ENCODE measurements around the gene ALDOC. TPM values are rescaled to one million over a fixed set of nuclear protein-coding genes. Genes with fewer than 3 reads are reported as not detected.

Gene ALDOC
- total RNA-seq, 1 donor from 2014 or later, result 18.3 TPM

DNA sequence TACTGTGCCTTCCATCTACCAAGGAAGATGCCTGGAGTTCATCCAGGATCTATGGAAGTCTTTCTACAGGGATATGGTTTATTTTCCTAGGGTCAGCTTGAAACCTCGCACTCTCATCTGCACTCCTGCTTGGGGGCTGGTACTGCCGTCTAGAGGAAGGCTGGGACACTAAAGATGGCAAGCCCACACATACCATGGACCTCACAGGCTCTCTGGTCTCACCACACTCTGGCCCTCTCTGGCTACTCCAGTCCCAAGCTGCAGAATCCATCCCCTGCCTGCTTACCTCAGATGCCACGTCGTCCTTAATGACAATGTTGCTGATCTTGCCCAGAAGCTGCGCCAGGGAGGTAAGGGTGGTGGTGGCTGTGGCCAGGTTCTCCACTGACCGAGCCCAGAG, 22.1 kb downstream of the ALDOC start:
- TF ChIP-seq, protein P1, sequence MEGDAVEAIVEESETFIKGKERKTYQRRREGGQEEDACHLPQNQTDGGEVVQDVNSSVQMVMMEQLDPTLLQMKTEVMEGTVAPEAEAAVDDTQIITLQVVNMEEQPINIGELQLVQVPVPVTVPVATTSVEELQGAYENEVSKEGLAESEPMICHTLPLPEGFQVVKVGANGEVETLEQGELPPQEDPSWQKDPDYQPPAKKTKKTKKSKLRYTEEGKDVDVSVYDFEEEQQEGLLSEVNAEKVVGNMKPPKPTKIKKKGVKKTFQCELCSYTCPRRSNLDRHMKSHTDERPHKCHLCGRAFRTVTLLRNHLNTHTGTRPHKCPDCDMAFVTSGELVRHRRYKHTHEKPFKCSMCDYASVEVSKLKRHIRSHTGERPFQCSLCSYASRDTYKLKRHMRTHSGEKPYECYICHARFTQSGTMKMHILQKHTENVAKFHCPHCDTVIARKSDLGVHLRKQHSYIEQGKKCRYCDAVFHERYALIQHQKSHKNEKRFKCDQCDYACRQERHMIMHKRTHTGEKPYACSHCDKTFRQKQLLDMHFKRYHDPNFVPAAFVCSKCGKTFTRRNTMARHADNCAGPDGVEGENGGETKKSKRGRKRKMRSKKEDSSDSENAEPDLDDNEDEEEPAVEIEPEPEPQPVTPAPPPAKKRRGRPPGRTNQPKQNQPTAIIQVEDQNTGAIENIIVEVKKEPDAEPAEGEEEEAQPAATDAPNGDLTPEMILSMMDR (IDR thresholded peaks at IDR 0.05; ENCODE audit: unreplicated experiment), result no peak
- H3K36me3 Mint-ChIP-seq (ENCODE audit: low read depth, unreplicated experiment), result peaks cover 47% of the 10 kb centered on the region
- no peak for DNase-seq (ENCODE audit: low spot score)
- peaks cover 18% of the 10 kb centered on the region for H3K4me1 Mint-ChIP-seq (ENCODE audit: unreplicated experiment)
- H3K27me3 Mint-ChIP-seq (ENCODE audit: unreplicated experiment), result peaks cover 6% of the 10 kb centered on the region
- H3K27ac Mint-ChIP-seq (ENCODE audit: unreplicated experiment), result no peak overlapping the region
- H3K9me3 Mint-ChIP-seq (ENCODE audit: unreplicated experiment), result no peaks in the 10 kb centered on the region
- H3K4me3 Mint-ChIP-seq (ENCODE audit: unreplicated experiment), result peak overlapping the region; percentile 79

DNA sequence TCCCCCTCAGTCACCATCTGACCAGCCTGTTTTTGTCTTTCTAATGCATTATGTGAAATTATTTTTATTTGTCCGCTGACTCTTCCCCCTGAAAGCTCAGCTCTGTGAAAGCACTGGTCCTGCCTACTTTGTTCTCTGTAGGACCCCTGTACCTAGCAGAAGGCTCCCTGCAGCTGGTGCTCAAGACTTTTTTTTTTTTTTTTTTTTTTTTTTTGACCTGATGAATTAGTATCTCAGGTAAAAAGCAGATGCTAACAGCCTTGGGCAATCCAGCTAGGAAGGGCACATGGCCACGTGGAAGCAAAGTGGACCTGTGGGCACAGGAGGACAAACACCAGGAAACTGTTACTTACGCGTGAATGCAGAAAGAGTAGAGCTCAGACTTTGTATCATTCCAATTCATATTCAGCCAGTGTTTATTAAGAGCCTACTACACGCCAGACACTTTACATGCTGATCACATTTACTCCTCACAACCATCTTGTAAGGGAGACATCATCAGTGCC, 23.6 kb downstream of the ALDOC start:
- Mint-ChIP-seq H3K4me3 (ENCODE audit: unreplicated experiment) (peak overlapping the region; percentile 98), H3K4me1 (ENCODE audit: unreplicated experiment) (peaks cover 23% of the 10 kb centered on the region), H3K36me3 (ENCODE audit: low read depth, unreplicated experiment) (peaks cover 42% of the 10 kb centered on the region), H3K9me3 (ENCODE audit: unreplicated experiment) (no peaks in the 10 kb centered on the region), H3K27ac (ENCODE audit: unreplicated experiment) (peak overlapping the region; percentile 88), H3K27me3 (ENCODE audit: unreplicated experiment) (peaks cover 6% of the 10 kb centered on the region)
- TF ChIP-seq, protein P1 (IDR thresholded peaks at IDR 0.05; ENCODE audit: unreplicated experiment), result no peak
- no peak for DNase-seq (ENCODE audit: low spot score)

DNA sequence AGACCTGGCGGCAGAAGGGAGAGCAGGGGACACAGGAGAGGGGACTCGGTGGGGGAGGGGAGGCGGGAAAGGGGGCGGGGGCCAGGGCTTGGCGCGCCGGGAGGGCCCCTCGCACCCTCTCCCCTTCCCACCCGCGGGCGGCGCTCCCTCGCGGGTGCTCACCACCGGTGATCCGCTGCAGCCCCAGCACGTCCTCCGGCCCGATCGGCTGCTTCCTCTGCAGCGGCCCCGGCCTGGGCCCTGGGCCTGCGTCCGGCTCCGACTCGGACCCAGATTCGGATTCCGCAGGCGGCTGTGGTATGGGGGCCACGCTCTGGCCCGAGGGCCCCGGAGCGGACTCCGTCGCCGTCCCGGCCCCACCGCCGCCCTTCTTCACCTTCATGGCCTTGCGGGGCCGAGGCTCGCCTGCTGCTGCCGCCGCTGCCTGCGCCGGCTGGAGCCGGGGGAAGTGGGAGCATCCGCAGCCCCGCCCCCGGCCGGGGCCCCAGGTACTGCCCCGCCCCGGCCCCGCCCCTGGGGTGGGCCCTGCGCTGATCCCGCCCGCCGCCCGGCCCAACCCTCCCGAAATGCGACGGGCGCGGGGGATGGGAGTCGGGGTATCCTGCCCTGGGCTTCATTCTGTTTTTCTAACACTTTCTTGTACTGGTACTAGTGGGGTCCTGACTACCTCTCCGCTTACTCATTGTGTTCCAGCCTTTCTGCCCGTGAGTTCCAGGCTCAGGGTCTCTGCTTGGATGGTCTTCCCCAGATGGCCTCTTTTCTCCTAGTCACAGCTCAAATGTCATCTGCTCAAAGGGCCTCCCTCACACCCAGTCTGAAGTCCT, 24.3 kb downstream of the ALDOC start, which contains the start of gene UNC119:
UNC119 (minus strand) TSS at position 449 of the 824 bp plus-strand sequence; CDS start at position 382, 67 bp downstream.
- Mint-ChIP-seq H3K36me3 (ENCODE audit: low read depth, unreplicated experiment) (peaks cover 37% of the 10 kb centered on the region), H3K27me3 (ENCODE audit: unreplicated experiment) (peaks cover 6% of the 10 kb centered on the region), H3K27ac (ENCODE audit: unreplicated experiment) (peak within 1 kb of the TSS; percentile 88), H3K4me1 (ENCODE audit: unreplicated experiment) (peaks cover 23% of the 10 kb centered on the region), H3K4me3 (ENCODE audit: unreplicated experiment) (peak within 1 kb of the TSS; percentile 98), H3K9me3 (ENCODE audit: unreplicated experiment) (no peaks in the 10 kb centered on the region)
- DNase-seq (ENCODE audit: low spot score), result peak; percentile 81
- TF ChIP-seq, protein P1 (IDR thresholded peaks at IDR 0.05; ENCODE audit: unreplicated experiment), result no peak

DNA sequence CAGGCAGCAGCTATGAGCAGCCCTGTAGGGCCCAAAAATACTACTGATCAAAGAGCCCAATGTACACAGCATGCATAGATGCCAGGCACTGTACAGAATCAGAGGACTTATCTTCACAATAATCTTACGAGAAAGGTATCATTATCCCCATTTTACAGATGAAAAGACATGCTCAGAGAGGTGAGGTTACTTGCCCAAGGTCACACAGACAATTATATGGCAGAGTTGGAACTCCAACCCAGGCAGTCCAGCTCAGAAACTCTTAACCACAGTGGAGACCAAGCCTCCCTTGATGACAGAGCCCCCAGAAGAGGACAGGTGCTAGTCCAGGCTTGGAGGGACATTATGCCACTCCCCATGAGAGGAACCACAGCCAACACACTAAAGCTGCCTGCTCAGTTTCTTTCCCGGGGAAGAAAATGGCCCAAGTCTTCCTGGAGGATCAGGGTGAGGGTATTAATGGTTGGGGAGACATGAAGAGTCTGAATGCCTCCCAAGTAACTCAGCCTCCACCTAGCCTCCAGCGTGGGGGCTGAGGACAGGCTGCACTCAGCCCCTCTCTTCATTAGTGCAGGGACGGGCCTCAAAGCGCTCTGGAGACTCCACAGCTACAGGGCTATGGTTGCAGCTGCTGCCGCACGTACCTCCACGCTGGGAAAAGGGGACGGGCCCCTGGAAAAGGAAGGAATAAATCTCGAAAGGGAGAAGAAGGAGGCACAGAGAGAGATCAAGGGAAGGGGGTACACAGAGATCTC, 25.1 kb downstream of the ALDOC start:
- DNase-seq (ENCODE audit: low spot score), result no peak
- peak overlapping the region; percentile 64 for H3K27ac Mint-ChIP-seq (ENCODE audit: unreplicated experiment)
- H3K9me3 Mint-ChIP-seq (ENCODE audit: unreplicated experiment), result no peaks in the 10 kb centered on the region
- peaks cover 23% of the 10 kb centered on the region for H3K4me1 Mint-ChIP-seq (ENCODE audit: unreplicated experiment)
- H3K36me3 Mint-ChIP-seq (ENCODE audit: low read depth, unreplicated experiment), result peaks cover 31% of the 10 kb centered on the region
- TF ChIP-seq, protein P1 (IDR thresholded peaks at IDR 0.05; ENCODE audit: unreplicated experiment), result no peak
- H3K27me3 Mint-ChIP-seq (ENCODE audit: unreplicated experiment), result peaks cover 6% of the 10 kb centered on the region
- peak overlapping the region; percentile 94 for H3K4me3 Mint-ChIP-seq (ENCODE audit: unreplicated experiment)

All from endothelial cell (in vitro differentiated cells).